HepG2 (cell line): ENCODE results near the gene ZNF547. TPM values are rescaled to one million over a fixed set of nuclear protein-coding genes. Genes with fewer than 3 reads are reported as not detected.
A peak's percentile ranks its signal among the peaks of the same experiment; 100 is the strongest.

Experiments
- IKZF4 ChIP-seq: sonication (generic); formaldehyde crosslinking; IDR thresholded peaks from 2 replicates; pipeline ENCODE4 v1.5.1; 2020; ENCODE audit warnings: borderline replicate concordance, mild to moderate bottlenecking, low read depth, missing genetic modification reagents; ENCODE audit errors: not compliant biosample characterization
- ISX ChIP-seq: sonication (generic); formaldehyde crosslinking; conservative IDR thresholded peaks from 2 replicates; pipeline ENCODE4 v1.5.0; 2020; ENCODE audit warnings: missing genetic modification reagents
- KLF9 ChIP-seq: IDR thresholded peaks from 2 replicates; pipeline ENCODE4 v1.6.1; 2016; ENCODE audit warnings: low read depth
- LBX2 ChIP-seq: sonication (generic); formaldehyde crosslinking; IDR thresholded peaks from 2 replicates; pipeline ENCODE4 v1.5.0; 2020; ENCODE audit warnings: missing genetic modification reagents, mild to moderate bottlenecking, borderline replicate concordance
- MEIS2 ChIP-seq: sonication (generic); formaldehyde crosslinking; IDR thresholded peaks from 2 replicates; pipeline ENCODE4 v1.9.0; 2021; ENCODE audit warnings: mild to moderate bottlenecking, missing genetic modification reagents
- NCOA5 ChIP-seq: sonication (generic); formaldehyde crosslinking; IDR thresholded peaks from 2 replicates; pipeline ENCODE4 v1.4.0; 2020; ENCODE audit warnings: missing genetic modification reagents
- PHB2 ChIP-seq: fragments of 450-650 bp; IDR thresholded peaks from 2 replicates; pipeline ENCODE4 v1.6.1; 2018; ENCODE audit not compliant: partially characterized antibody
- POLR2AphosphoS5 ChIP-seq: IDR thresholded peaks from 2 replicates; pipeline ENCODE4 v1.6.1; 2012; ENCODE audit warnings: low read depth, low read length
- PRDM15 ChIP-seq: sonication (generic); formaldehyde crosslinking; IDR thresholded peaks from 2 replicates; pipeline ENCODE4 v1.4.0; 2020; ENCODE audit warnings: missing genetic modification reagents
- RNF2 ChIP-seq: fragments of 450-650 bp; conservative IDR thresholded peaks from 2 replicates; pipeline ENCODE4 v1.6.1; 2016; ENCODE audit warnings: low read depth
- SSRP1 ChIP-seq: IDR thresholded peaks from 2 replicates; pipeline ENCODE4 v1.6.1; 2016; ENCODE audit warnings: control low read depth
- STAT5B ChIP-seq: sonication (generic); formaldehyde crosslinking; IDR thresholded peaks from 2 replicates; pipeline ENCODE4 v1.4.0; 2020; ENCODE audit warnings: missing genetic modification reagents
- ZBTB37 ChIP-seq: sonication (generic); formaldehyde crosslinking; IDR thresholded peaks from 2 replicates; pipeline ENCODE4 v1.4.0; 2020; ENCODE audit warnings: mild to moderate bottlenecking, missing genetic modification reagents
- ZIK1 ChIP-seq: sonication (generic); formaldehyde crosslinking; IDR thresholded peaks from 2 replicates; pipeline ENCODE4 v1.5.0; 2020; ENCODE audit warnings: mild to moderate bottlenecking, low read depth, missing genetic modification reagents, borderline replicate concordance
- ZKSCAN5 ChIP-seq: sonication (generic); formaldehyde crosslinking; IDR thresholded peaks from 2 replicates; pipeline ENCODE4 v1.5.1; 2020; ENCODE audit warnings: mild to moderate bottlenecking, missing genetic modification reagents
- ZMAT3 ChIP-seq: sonication (generic); formaldehyde crosslinking; conservative IDR thresholded peaks from 2 replicates; pipeline ENCODE4 v1.7.0; 2021; ENCODE audit warnings: missing genetic modification reagents
- ZNF124 ChIP-seq: sonication (generic); formaldehyde crosslinking; IDR thresholded peaks from 2 replicates; pipeline ENCODE4 v1.4.0; 2020; ENCODE audit warnings: missing genetic modification reagents
- ZNF142 ChIP-seq: sonication (generic); formaldehyde crosslinking; IDR thresholded peaks from 2 replicates; pipeline ENCODE4 v1.4.0; 2020; ENCODE audit warnings: missing genetic modification reagents
- ZNF205 ChIP-seq: IDR thresholded peaks from 2 replicates; pipeline ENCODE4 v1.6.1; 2018; ENCODE audit warnings: missing biosample characterization, missing genetic modification reagents
- ZNF569 ChIP-seq: sonication (generic); formaldehyde crosslinking; IDR thresholded peaks from 2 replicates; pipeline ENCODE4 v1.5.0; 2020; ENCODE audit warnings: mild to moderate bottlenecking, missing genetic modification reagents, moderate library complexity, borderline replicate concordance
- polyA plus RNA-seq, 8 experiments: library from polyadenylated mRNA; depleted of rRNA in 3 of 8; stranded (reverse) in 7 of 8; unstranded in 1 of 8; fragments of >200 nt; fragmentation: Illumina TruSeq in 4 of 8; extraction: Trizol in 4 of 8; gene quantifications; 2 replicates each; pipeline versions ENCODE4 v1.2.1 to v1.2.3, GENCODE V29; 2011 to 2016; ENCODE audit warnings: low read depth in 4 of 8, missing spikeins in 1 of 8, mixed read lengths in 1 of 8; ENCODE audit not compliant: insufficient read depth in 1 of 8
- total RNA-seq, 5 experiments: library from RNA; depleted of rRNA; stranded (reverse); fragments of >200 nt; fragmentation: Illumina TruSeq; extraction: Trizol; gene quantifications; 2 replicates each; pipeline ENCODE4 v1.2.3, GENCODE V29; 2016; ENCODE audit warnings: low read depth in 1 of 5

ZNF547 gene
- total and polyA plus RNA-seq, 2 of the 13 experiments (the other 11 are each of a cell fraction or from before 2014, with no cell fraction given) = 2.0 to 2.6 TPM

- TF ChIP-seq ZNF205 (CRISPR knock-in tag) = peak; percentile 50; the same call in 1 of the 2 replicates
- peak; percentile 90 for TF ChIP-seq ZBTB37 (CRISPR knock-in tag)
- peak; percentile 92 for TF ChIP-seq POLR2AphosphoS5
- 0 out of 2 replicates have a peak, but pooled peaks have one; percentile 50 for TF ChIP-seq ZNF124 (CRISPR knock-in tag)
- peak; percentile 95 for TF ChIP-seq PRDM15 (CRISPR knock-in tag)
- no peak for TF ChIP-seq SSRP1
- TF ChIP-seq IKZF4 = peak; percentile 65
- TF ChIP-seq LBX2 (CRISPR knock-in tag) = no peak
- no peak for TF ChIP-seq MEIS2 (CRISPR knock-in tag)
- TF ChIP-seq ZIK1 (CRISPR knock-in tag) = 0 out of 2 replicates have a peak, but pooled peaks have one; percentile 50
- TF ChIP-seq ZNF569 = no peak
- TF ChIP-seq NCOA5 (CRISPR knock-in tag) = no peak
- TF ChIP-seq STAT5B (CRISPR knock-in tag) = no peak
- TF ChIP-seq ZKSCAN5 (CRISPR knock-in tag) = no peak
- no peak for TF ChIP-seq PHB2
- no peak for TF ChIP-seq RNF2
- no peak for TF ChIP-seq ISX
- TF ChIP-seq KLF9 (CRISPR knock-in tag) = no peak
- TF ChIP-seq ZMAT3 (CRISPR knock-in tag) = peak; percentile 26; the same call in 1 of the 2 replicates
- TF ChIP-seq ZNF142 = no peak
Observed at GRCh38 chr19:57362997-57363687, at the start of gene ZNF547, which contains the start of gene TRAPPC2B (continued).
